GM20431 (cell line): Measurements from ENCODE around the gene INHBE.
"Not testable (repeated sequence)": the region's sequence is repeated elsewhere in the genome, so short reads cannot be mapped to it uniquely, and the experiment has no call there.

ENCODE experiments used
- in situ Hi-C: fragments of 300-500 bp; cut with MseI, MboI; formaldehyde crosslinking; loops from one replicate; pipeline ENCODE4 v1.15.0; 2020; ENCODE audit warnings: low sequenced_read_pairs; ENCODE audit not compliant: unreplicated experiment

INHBE gene

DNA sequence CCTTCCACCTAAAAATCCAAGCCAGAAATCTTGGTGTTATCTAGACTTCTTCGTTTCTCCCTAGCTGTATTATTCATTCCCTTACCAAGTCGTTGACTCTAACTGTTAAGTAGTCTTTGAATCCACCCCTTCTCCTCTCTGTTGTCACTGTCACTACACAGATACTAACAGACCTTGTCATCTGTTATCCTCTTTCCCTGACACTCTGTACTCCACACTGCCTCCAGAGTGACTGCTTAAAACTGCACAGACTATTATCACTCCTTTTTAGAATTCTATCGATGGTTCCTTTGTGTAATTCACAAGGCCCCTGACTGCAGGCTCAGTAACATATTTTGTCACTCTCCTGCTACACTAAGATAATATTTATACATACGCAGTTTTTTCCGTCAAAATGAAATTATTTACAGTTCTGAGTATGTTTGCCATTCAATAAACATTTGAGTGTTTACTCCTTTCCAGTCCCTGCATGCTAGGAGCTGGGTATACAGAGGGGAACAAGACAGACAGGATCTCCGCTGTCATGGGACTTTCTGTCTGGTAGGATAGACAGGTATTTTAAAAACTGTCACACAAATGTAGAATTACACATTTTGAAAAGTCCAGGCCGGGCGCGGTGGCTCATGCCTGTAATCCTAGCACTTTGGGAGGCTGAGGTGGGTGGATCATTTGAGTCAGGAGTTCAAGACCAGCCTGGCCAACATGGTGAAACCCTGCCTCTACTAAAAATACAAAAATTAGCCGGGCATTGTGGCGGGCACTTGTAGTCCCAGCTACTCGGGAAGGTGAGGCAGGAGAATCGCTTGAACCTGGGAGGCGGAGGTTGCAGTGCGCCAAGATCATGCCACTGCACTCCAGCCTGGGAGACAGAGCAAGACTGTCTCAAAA lies 36.5 kb downstream of the INHBE start:
- in situ Hi-C loops: no loop called here

DNA sequence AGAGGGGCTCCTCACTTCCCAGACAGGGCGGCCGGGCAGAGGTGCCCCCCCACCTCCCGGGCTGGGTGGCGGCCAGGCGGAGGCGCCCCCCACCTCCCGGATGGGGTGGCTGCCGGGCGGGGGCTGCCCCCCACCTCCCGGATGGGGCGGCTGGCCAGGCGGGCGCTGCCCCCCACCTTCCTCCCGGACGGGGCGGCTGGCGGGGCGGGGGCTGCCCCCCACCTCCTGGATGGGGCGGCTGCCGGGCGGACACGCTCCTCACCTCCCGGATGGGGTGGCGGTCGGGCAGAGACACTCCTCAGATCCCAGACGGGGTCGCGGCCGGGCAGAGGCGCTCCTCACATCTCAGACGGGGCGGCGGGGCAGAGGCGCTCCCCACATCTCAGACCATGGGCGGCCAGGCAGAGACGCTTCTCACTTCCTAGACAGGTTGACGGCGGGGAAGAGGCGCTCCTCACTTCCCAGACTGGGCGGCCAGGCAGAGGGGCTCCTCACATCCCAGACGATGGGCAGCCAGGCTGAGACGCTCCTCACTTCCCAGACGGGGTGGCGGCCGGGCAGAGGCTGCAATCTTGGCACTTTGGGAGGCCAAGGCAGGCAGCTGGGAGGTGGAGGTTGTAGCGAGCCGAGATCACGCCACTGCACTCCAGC lies 40.1 kb downstream of the INHBE start:
- in situ Hi-C loops: not testable (repeated sequence)

DNA sequence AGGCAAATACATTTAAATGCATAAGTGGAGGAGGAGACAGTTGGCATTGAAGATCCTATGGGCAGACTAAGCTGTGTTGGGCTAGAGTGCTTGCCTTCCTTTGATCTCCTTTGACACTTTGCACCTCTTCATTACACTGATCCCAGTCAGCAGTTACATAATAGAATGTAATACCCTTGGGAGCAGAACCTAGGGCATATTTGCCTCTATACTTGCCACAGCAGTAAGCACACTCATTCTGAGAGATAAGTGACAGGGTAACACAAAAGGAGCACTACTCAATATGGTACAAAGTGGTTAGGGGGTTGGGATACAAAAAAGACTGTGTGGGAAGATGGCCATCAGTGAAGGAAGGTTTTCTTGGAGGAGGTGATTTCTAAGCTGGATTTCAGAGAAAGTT lies 41.7 kb downstream of the INHBE start:
- in situ Hi-C loops: no loop called here

DNA sequence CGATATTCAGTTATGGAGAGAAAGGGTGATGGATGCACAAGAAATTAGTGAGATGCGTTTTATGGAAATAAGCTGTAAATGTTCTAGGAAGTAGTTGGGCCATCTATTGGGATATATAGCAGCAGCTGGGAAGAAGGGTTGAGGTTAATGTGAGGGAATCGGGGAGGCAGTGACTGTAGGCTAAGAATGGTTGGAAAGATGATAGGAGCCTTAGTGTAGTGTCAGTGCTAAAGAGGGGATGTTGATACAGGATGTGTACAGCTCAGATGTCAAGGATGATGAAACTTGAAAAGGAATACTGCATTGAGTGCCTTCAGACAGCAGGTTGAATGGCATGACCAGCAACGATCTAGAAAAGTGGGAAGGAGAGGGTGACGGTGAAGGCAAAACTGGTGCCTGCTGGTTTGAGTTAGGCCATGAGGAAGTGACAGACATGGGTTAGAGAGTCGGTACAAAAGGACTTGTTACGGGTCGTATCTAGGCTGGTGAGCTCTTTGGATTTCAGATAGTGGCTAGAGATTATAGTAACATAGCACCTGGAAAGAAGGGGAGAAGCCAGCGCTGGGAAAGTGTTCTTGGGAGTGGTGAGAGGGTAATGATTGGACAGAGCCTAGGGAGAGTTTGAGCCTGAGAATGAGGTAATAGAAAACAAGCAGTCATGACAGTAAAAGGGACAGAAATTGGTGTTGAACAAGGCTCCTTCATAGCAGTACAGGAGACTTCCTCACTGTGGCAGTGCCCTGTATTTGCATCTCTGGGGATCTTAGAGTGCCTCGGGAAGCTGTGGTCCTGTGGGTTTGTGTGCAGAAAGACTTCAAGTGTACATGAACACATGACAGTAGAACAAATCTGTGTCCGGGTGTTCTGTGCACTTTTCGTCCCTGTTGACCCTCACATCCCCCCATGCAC lies 42.4 kb downstream of the INHBE start:
- in situ Hi-C loops: no loop called here

DNA sequence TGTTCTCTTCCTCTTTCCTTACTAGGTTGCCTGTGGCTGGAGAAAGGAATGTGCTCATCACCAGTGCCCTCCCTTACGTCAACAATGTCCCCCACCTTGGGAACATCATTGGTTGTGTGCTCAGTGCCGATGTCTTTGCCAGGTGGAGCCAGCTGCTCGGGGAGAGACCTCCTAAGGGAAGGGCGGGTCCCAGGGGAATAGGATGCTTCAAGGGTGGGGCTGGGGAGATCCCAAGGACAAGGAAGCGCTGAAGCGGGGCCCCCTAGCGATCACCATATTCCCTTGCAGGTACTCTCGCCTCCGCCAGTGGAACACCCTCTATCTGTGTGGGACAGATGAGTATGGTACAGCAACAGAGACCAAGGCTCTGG lies 43.0 kb downstream of the INHBE start:
- in situ Hi-C loops: no loop called here

DNA sequence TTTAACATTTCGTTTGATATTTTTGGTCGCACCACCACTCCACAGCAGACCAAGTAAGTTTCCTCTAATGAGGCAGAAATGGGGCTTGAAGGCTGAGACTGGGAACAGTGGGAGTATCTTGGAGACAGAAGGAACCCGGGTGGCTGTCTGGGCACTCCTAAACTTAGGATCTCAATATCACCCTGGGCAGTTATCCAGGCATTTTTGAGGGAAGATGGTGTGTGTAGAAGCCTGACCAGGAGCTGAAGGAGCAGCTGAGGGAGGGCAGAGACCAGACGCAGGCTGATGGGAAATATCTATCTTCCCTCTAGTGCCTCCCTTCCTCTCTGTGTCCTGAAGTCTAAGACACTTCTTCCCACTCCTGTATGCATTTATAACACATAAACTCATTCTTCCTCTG lies 43.5 kb downstream of the INHBE start:
- in situ Hi-C loops: no loop called here

DNA sequence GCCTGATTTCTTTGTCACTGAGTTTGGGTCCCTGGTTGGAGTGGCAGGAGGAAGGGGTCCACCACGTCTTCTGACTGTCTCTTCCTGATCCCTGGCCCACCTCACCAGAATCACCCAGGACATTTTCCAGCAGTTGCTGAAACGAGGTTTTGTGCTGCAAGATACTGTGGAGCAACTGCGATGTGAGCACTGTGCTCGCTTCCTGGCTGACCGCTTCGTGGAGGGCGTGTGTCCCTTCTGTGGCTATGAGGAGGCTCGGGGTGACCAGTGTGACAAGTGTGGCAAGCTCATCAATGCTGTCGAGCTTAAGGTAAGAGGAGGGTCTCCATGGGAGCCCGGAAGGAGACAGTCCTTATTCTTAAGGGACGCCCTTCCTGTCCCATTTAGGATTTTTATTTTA lies 45.1 kb downstream of the INHBE start:
- in situ Hi-C loops: no loop called here

DNA sequence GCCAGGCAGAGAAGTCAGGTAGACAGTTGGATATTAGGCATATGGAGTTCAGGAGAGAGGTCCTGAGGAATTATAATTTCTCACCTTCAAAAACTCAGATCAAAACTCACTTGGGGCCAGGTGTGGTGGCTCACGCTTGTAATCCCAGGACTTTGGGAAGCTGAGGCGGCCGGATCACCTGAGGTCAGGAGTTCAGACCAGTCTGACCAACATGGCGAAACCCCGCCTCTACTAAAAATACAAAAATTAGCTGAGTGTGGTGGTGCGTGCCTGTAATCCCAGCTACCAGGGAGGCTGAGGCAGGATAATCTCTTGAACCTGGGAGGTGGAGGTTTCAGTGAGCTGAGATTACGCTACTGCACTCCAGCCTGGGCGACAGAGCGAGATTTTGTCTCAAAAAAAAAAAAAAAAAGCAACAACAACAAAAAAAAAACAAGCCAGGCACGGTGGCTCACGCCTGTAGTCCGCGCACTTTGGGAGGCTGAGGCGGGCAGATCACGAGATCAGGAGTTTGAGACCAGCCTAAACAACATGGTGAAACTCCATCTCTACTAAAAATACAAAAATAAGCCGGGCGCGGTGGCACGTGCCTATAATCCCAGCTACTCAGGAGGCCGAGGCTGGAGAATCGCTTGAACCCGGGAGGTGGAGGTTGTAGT lies 47.3 kb downstream of the INHBE start:
- in situ Hi-C loops: not testable (repeated sequence)

DNA sequence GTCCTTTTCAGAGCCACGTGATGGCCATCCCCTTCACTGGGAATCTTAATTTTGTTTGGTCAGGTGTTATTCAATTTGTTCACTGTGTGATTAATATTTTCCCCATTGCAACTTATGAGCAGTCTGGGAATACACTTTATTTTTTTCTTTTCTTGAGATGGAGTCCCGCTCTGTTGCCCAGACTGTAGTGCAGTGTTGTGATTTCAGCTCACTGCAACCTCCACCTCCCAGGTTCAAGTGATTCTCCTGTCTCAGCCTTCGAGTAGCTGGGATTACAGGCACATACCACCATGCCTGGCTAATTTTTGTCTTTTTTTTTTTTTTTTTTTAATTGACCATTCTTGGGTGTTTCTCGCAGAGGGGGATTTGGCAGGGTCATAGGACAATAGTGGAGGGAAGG lies 51.4 kb downstream of the INHBE start:
- in situ Hi-C loops: not testable (repeated sequence)
